ENCODE measurements around the gene AATK. TPM values are rescaled to one million over a fixed set of nuclear protein-coding genes. Genes with fewer than 3 reads are reported as not detected.

AATK gene
- total RNA-seq, 2 experiments from 2014 or later: 0.25 to 0.82 TPM

- H3K9me3 ChIP-seq (ENCODE audit: control insufficient read depth in 1 of 2, insufficient read depth in 1 of 2, low read length in 2 of 2): peaks cover 0 to 4% of the 10 kb centered on the region in 2 experiments
- no peak overlapping the region for H3K4me3 Mint-ChIP-seq
- H3K36me3 Mint-ChIP-seq (ENCODE audit: low read depth): no peaks in the 10 kb centered on the region
- ChIA-PET CTCF (no interaction called here), POLR2A (no interaction called here)
- TF ChIP-seq CTCF (IDR thresholded peaks at IDR 0.05): no peak
- no peaks in the 10 kb centered on the region for H3K36me3 ChIP-seq (ENCODE audit: insufficient read depth, low read length)
- H3K4me1 ChIP-seq (ENCODE audit: insufficient read depth, low read length): no peaks in the 10 kb centered on the region
- no peaks in the 10 kb centered on the region for H3K27me3 ChIP-seq (ENCODE audit: control insufficient read depth in 1 of 2, insufficient read depth in 2 of 2, low read length in 2 of 2)
- no peak overlapping the region for H3K27ac Mint-ChIP-seq
- ATAC-seq (ENCODE audit: poor library complexity) (no peak), DNase-seq (no peak)
- H3K4me3 ChIP-seq (ENCODE audit: low read length): no peak overlapping the region
- no peaks in the 10 kb centered on the region for H3K4me1 Mint-ChIP-seq (ENCODE audit: low read depth)
- H3K27ac ChIP-seq (ENCODE audit: low read depth in 1 of 2, low read length in 2 of 2): no peak overlapping the region
- H3K27me3 Mint-ChIP-seq: no peaks in the 10 kb centered on the region
- intact Hi-C loops (cut with DNase I, micrococcal nuclease): no loop called here
- H3K9me3 Mint-ChIP-seq: no peaks in the 10 kb centered on the region
These were observed 7.7 kb upstream of the AATK start for GRCh38 chr17:81173762-81174155.

- no peaks in the 10 kb centered on the region for H3K4me1 ChIP-seq (ENCODE audit: insufficient read depth, low read length)
- intact Hi-C loops (cut with DNase I, micrococcal nuclease): no loop called here
- POLR2A ChIA-PET: no interaction called here
These were observed 7.2 kb upstream of the AATK start for GRCh38 chr17:81173052-81173761.

GRCh38 chr17:81171941-81172340 is 5.9 kb upstream of the AATK start:
- Mint-ChIP-seq H3K4me1 (ENCODE audit: low read depth) (peaks cover 4% of the 10 kb centered on the region), H3K4me3 (no peak overlapping the region), H3K36me3 (ENCODE audit: low read depth) (no peaks in the 10 kb centered on the region), H3K27me3 (peaks cover 4% of the 10 kb centered on the region), H3K27ac (no peak overlapping the region), H3K9me3 (no peaks in the 10 kb centered on the region)
- peaks cover 0 to 1% of the 10 kb centered on the region in 2 experiments for H3K9me3 ChIP-seq (ENCODE audit: control insufficient read depth in 1 of 2, insufficient read depth in 1 of 2, low read length in 2 of 2)
- CTCF ChIA-PET: interaction anchor here (1.4 kb wide), 1 partner anchor 70 kb away, joined by 3 read pairs; no protein-coding TSS in a partner anchor
- ATAC-seq (ENCODE audit: poor library complexity) (no peak), DNase-seq (no peak)
- no peak overlapping the region for H3K4me3 ChIP-seq (ENCODE audit: low read length)
- no peak for TF ChIP-seq CTCF (IDR thresholded peaks at IDR 0.05)
- H3K27me3 ChIP-seq (ENCODE audit: control insufficient read depth in 1 of 2, insufficient read depth in 2 of 2, low read length in 2 of 2): peaks cover 0 to 5% of the 10 kb centered on the region in 2 experiments
- H3K36me3 ChIP-seq (ENCODE audit: insufficient read depth, low read length): no peaks in the 10 kb centered on the region
- POLR2A ChIA-PET: no interaction called here
- no peaks in the 10 kb centered on the region for H3K4me1 ChIP-seq (ENCODE audit: insufficient read depth, low read length)
- H3K27ac ChIP-seq (ENCODE audit: low read depth in 1 of 2, low read length in 2 of 2): no peak overlapping the region
- intact Hi-C loops (cut with DNase I, micrococcal nuclease): no loop called here

More at GRCh38 chr17:81173052-81173761, 7.2 kb upstream of the AATK start:
- H3K9me3 Mint-ChIP-seq: no peaks in the 10 kb centered on the region
- H3K36me3 ChIP-seq (ENCODE audit: insufficient read depth, low read length): no peaks in the 10 kb centered on the region
- ATAC-seq (ENCODE audit: poor library complexity) (no peak), DNase-seq (no peak)
- no peak for TF ChIP-seq CTCF (IDR thresholded peaks at IDR 0.05)
- no peaks in the 10 kb centered on the region for H3K27me3 ChIP-seq (ENCODE audit: control insufficient read depth in 1 of 2, insufficient read depth in 2 of 2, low read length in 2 of 2)
- H3K27ac Mint-ChIP-seq: no peak overlapping the region
- no peaks in the 10 kb centered on the region for H3K4me1 Mint-ChIP-seq (ENCODE audit: low read depth)
- no peak overlapping the region for H3K4me3 ChIP-seq (ENCODE audit: low read length)
- CTCF ChIA-PET: interaction anchor here (1.4 kb wide), 1 partner anchor 71 kb away, joined by 3 read pairs; no protein-coding TSS in a partner anchor
- H3K4me3 Mint-ChIP-seq: no peak overlapping the region
- no peaks in the 10 kb centered on the region for H3K27me3 Mint-ChIP-seq
- no peaks in the 10 kb centered on the region for H3K9me3 ChIP-seq (ENCODE audit: control insufficient read depth in 1 of 2, insufficient read depth in 1 of 2, low read length in 2 of 2)
- no peak overlapping the region for H3K27ac ChIP-seq (ENCODE audit: low read depth in 1 of 2, low read length in 2 of 2)
- H3K36me3 Mint-ChIP-seq (ENCODE audit: low read depth): no peaks in the 10 kb centered on the region
